Measurements from ENCODE around the gene DOK4. TPM values are rescaled to one million over a fixed set of nuclear protein-coding genes. Genes with fewer than 3 reads are reported as not detected.

The DOK4 gene
- total and polyA plus RNA-seq, 2 donors (not counting 3 experiments of a cell fraction or from before 2014, with no cell fraction given), result 22.3 to 23.4 TPM

GRCh38 chr16:57485091-57485915 is 990 bp downstream of the DOK4 start:
- Histone ChIP-seq H3K27me3 (ENCODE audit: control insufficient read depth in 2 of 2, insufficient read depth in 2 of 2, low read length in 2 of 2) (peaks cover 0 to 3% of the 10 kb centered on the region in 2 experiments), H2AFZ (ENCODE audit: low read depth, low read length) (peak overlapping the region; percentile 96), H3K9ac (replicated peaks; ENCODE audit: extremely low read depth, insufficient read depth, low read length) (peak overlapping the region; percentile 62), H3K4me2 (ENCODE audit: insufficient read depth, low read length) (peak overlapping the region; percentile 75), H3K4me3 (replicated peaks in 1 of 3; ENCODE audit: insufficient read depth in 1 of 3, low read depth in 1 of 3, low read length in 3 of 3) (peak overlapping the region; percentile 49 to 72 (median 51)), H3K79me2 (ENCODE audit: control insufficient read depth, insufficient read depth, low read length) (no peaks in the 10 kb centered on the region), H3K36me3 (ENCODE audit: control insufficient read depth in 2 of 2, extremely low read depth in 1 of 2, insufficient read depth in 2 of 2, low read length in 2 of 2) (no peaks in the 10 kb centered on the region), H4K20me1 (replicated peaks; ENCODE audit: control insufficient read depth, extremely low read depth, insufficient read depth, low read length) (no peaks in the 10 kb centered on the region), H3K4me1 (ENCODE audit: control insufficient read depth, extremely low read depth, insufficient read depth, low read length) (peaks cover 6% of the 10 kb centered on the region), H3K27ac (ENCODE audit: insufficient read depth, low read depth, low read length) (no peak overlapping the region), H3K9me3 (replicated peaks; ENCODE audit: control insufficient read depth, insufficient read depth, low read length) (no peaks in the 10 kb centered on the region), H3K9me1 (replicated peaks; ENCODE audit: control insufficient read depth, extremely low read depth, insufficient read depth, low read length) (no peaks in the 10 kb centered on the region)
- DNase-seq (ENCODE audit: low read depth, low spot score), result no peak
- BruUV-seq (replicated peaks), result no TSS peak
- ChIA-PET POLR2A (interaction anchor here (1.3 kb wide), 1 partner anchor 38 kb away, joined by 3 read pairs; the partner anchor contains the start of genes CIAPIN1 and COQ9), CTCF (interaction anchor here (1.0 to 5.3 kb wide), 3 partner anchors 16 to 52 kb away, joined by 3 to 27 read pairs (median 3); no protein-coding TSS in a partner anchor)
- FAIRE-seq, result no peak
- dilution Hi-C loops (cut with MboI; ENCODE audit: extremely low pct_ligation_motif_present, low sequenced_read_pairs) (no loop called here), intact Hi-C loops (cut with micrococcal nuclease) (no loop called here)
- TF ChIP-seq MYC (IDR thresholded peaks at IDR 0.05; ENCODE audit: low read depth, low read length) (no peak), EZH2 (IDR thresholded peaks at IDR 0.05; ENCODE audit: borderline replicate concordance, low read depth, low read length, severe bottlenecking) (no peak), POLR2A (IDR thresholded peaks at IDR 0.05; ENCODE audit: low read depth, low read length) (no peak), GATA2 (IDR thresholded peaks at IDR 0.05; ENCODE audit: insufficient read depth, insufficient read length, low read depth, low read length) (no peak), POLR2AphosphoS5 (IDR thresholded peaks at IDR 0.05; ENCODE audit: insufficient read depth, low read depth, low read length) (no peak), FOS (IDR thresholded peaks at IDR 0.05; ENCODE audit: borderline replicate concordance, insufficient read depth, low read length) (no peak), JUN (IDR thresholded peaks at IDR 0.05; ENCODE audit: borderline replicate concordance, insufficient read depth, insufficient read length, low read depth) (no peak)
- TF ChIP-seq, protein P1, sequence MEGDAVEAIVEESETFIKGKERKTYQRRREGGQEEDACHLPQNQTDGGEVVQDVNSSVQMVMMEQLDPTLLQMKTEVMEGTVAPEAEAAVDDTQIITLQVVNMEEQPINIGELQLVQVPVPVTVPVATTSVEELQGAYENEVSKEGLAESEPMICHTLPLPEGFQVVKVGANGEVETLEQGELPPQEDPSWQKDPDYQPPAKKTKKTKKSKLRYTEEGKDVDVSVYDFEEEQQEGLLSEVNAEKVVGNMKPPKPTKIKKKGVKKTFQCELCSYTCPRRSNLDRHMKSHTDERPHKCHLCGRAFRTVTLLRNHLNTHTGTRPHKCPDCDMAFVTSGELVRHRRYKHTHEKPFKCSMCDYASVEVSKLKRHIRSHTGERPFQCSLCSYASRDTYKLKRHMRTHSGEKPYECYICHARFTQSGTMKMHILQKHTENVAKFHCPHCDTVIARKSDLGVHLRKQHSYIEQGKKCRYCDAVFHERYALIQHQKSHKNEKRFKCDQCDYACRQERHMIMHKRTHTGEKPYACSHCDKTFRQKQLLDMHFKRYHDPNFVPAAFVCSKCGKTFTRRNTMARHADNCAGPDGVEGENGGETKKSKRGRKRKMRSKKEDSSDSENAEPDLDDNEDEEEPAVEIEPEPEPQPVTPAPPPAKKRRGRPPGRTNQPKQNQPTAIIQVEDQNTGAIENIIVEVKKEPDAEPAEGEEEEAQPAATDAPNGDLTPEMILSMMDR (IDR thresholded peaks at IDR 0.05; ENCODE audit: extremely low read depth in 1 of 2, insufficient read depth in 1 of 2, low read depth in 1 of 2, low read length in 2 of 2), result no peak
- TF ChIP-seq, protein P2, sequence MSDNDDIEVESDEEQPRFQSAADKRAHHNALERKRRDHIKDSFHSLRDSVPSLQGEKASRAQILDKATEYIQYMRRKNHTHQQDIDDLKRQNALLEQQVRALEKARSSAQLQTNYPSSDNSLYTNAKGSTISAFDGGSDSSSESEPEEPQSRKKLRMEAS (IDR thresholded peaks at IDR 0.05; ENCODE audit: insufficient read depth, insufficient read length), result no peak

Data from endothelial cell of umbilical vein (primary cell).